ENCODE measurements around the gene TSPEAR. TPM values are rescaled to one million over a fixed set of nuclear protein-coding genes. Genes with fewer than 3 reads are reported as not detected.

Gene TSPEAR
- polyA plus RNA-seq, 1 of the 3 experiments (the other 2 are of a cell fraction): 0.08 TPM

DNA sequence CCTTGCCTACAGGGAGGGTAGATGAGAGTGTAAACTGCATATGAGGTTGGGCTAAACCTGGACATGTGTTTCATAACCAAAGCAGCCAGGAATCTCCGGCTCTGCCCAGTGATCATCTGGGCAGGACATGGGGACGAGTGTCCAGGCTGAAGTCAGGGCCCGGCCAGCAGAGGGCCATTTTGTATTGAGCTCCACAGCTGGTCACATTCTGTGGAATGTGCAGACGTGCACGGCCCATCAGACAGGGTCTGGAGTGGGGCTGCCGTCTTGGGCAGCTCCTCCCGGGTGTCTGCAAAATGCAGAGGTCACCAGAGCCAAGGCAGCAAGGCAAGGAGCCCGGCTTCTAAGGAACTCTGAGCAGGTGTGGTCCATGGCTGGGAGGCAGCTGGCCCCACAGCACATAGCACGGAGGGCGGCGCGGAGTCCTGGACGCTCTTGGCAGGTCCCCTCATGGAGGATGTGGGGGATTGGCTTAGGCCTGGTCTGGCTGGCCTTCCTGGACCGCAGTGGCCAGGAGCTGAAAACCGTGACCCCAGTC lies 249.8 kb downstream of the TSPEAR start:
- Histone ChIP-seq H3F3A (replicated peaks; ENCODE audit: insufficient read depth) (no peaks in the 10 kb centered on the region), H3K27ac (ENCODE audit: low read depth in 2 of 2, low read length in 1 of 2) (no peak overlapping the region), H3K79me2 (ENCODE audit: insufficient read depth) (no peaks in the 10 kb centered on the region), H3K4me3 (ENCODE audit: low read depth in 2 of 2, low read length in 1 of 2) (no peak overlapping the region), H3K9me2 (no peaks in the 10 kb centered on the region), H3K4me2 (no peak overlapping the region), H2AFZ (ENCODE audit: low read depth) (no peak overlapping the region), H3K36me3 (replicated peaks in 1 of 2; ENCODE audit: control insufficient read depth in 1 of 2, insufficient read depth in 2 of 2, low read length in 1 of 2) (no peaks in the 10 kb centered on the region), H3K27me3 (ENCODE audit: insufficient read depth) (no peaks in the 10 kb centered on the region), H3K9me3 (no peaks in the 10 kb centered on the region), H3K4me1 (ENCODE audit: control insufficient read depth in 1 of 2, insufficient read depth in 2 of 2, low read depth in 1 of 2, low read length in 1 of 2) (no peaks in the 10 kb centered on the region; a peak in 1 of 4 replicates), H3K9ac (no peak overlapping the region), H4K20me1 (ENCODE audit: insufficient read depth) (no peaks in the 10 kb centered on the region)
- CTCF ChIA-PET: interaction anchor here (0.9 to 2.1 kb wide), 9 partner anchors 16 to 332 kb away, joined by 3 to 8 read pairs (median 4); no protein-coding TSS in a partner anchor
- peak; percentile 50 for DNase-seq
- no peak for TF ChIP-seq SMC3 (IDR thresholded peaks at IDR 0.05; ENCODE audit: low read depth, low read length)
- TF ChIP-seq, protein P1, sequence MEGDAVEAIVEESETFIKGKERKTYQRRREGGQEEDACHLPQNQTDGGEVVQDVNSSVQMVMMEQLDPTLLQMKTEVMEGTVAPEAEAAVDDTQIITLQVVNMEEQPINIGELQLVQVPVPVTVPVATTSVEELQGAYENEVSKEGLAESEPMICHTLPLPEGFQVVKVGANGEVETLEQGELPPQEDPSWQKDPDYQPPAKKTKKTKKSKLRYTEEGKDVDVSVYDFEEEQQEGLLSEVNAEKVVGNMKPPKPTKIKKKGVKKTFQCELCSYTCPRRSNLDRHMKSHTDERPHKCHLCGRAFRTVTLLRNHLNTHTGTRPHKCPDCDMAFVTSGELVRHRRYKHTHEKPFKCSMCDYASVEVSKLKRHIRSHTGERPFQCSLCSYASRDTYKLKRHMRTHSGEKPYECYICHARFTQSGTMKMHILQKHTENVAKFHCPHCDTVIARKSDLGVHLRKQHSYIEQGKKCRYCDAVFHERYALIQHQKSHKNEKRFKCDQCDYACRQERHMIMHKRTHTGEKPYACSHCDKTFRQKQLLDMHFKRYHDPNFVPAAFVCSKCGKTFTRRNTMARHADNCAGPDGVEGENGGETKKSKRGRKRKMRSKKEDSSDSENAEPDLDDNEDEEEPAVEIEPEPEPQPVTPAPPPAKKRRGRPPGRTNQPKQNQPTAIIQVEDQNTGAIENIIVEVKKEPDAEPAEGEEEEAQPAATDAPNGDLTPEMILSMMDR (IDR thresholded peaks at IDR 0.05): 0 out of 2 replicates have a peak, but pooled peaks have one; percentile 14
- WGBS (ENCODE audit: low lambda C conversion rate): 58% methylated on average over 2 of the region's 15 CpGs
- POLR2A ChIA-PET: no interaction called here

DNA sequence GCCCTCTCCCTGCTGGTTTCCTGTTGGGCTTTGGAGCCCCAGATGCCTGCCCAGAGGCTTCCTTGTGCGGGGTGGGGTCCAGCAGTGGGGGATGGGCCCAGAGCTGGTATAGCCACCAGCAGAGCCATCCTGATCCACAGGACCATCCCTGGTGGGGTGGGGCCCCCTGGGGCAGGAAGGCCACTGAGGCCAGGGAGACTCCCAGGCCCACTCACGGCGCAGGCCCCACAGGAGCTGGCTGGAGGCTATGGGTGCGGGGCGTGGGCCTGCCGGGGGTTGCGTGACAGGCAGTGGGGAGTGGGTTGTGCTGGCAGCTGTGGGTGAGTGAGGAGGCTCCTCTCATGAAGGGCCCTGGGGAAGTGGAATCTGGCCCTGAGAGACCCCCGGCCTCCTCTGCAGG lies 250.4 kb downstream of the TSPEAR start:
- no peak overlapping the region for H2AFZ ChIP-seq (ENCODE audit: low read depth)
- no peak overlapping the region for H3K9ac ChIP-seq
- DNase-seq: peak; percentile 21
- H3F3A ChIP-seq (replicated peaks; ENCODE audit: insufficient read depth): no peaks in the 10 kb centered on the region
- POLR2A ChIA-PET: no interaction called here
- WGBS (ENCODE audit: low lambda C conversion rate): 83% methylated on average over 3 of the region's 8 CpGs
- TF ChIP-seq CHD2 (IDR thresholded peaks at IDR 0.05; ENCODE audit: low read length, partially characterized antibody): no peak
- no peak for TF ChIP-seq FOXM1 (IDR thresholded peaks at IDR 0.05; ENCODE audit: low read depth)
- no peak for TF ChIP-seq FOSL2 (IDR thresholded peaks at IDR 0.05; ENCODE audit: borderline replicate concordance, low read depth)
- no peak for TF ChIP-seq JUND (IDR thresholded peaks at IDR 0.05)
- no peak for TF ChIP-seq TCF12 (IDR thresholded peaks at IDR 0.05)
- TF ChIP-seq, protein P2, sequence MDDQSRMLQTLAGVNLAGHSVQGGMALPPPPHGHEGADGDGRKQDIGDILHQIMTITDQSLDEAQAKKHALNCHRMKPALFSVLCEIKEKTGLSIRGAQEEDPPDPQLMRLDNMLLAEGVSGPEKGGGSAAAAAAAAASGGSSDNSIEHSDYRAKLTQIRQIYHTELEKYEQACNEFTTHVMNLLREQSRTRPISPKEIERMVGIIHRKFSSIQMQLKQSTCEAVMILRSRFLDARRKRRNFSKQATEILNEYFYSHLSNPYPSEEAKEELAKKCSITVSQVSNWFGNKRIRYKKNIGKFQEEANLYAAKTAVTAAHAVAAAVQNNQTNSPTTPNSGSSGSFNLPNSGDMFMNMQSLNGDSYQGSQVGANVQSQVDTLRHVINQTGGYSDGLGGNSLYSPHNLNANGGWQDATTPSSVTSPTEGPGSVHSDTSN (IDR thresholded peaks at IDR 0.05): no peak
- TF ChIP-seq GABPA (IDR thresholded peaks at IDR 0.05; ENCODE audit: low read depth): no peak
- TF ChIP-seq SIN3A (IDR thresholded peaks at IDR 0.05; ENCODE audit: borderline replicate concordance, low read depth, low read length): no peak
- no peak for TF ChIP-seq MEF2A (IDR thresholded peaks at IDR 0.05; ENCODE audit: borderline replicate concordance, low read depth)
- TF ChIP-seq NFIC (IDR thresholded peaks at IDR 0.05; ENCODE audit: borderline replicate concordance): no peak
- no peak for TF ChIP-seq RXRA (IDR thresholded peaks at IDR 0.05; ENCODE audit: borderline replicate concordance, low read depth)
- no peak for TF ChIP-seq TAF1 (IDR thresholded peaks at IDR 0.05; ENCODE audit: borderline replicate concordance, low read depth, low read length)
- TF ChIP-seq ELF1 (IDR thresholded peaks at IDR 0.05): no peak
- TF ChIP-seq, protein P3, sequence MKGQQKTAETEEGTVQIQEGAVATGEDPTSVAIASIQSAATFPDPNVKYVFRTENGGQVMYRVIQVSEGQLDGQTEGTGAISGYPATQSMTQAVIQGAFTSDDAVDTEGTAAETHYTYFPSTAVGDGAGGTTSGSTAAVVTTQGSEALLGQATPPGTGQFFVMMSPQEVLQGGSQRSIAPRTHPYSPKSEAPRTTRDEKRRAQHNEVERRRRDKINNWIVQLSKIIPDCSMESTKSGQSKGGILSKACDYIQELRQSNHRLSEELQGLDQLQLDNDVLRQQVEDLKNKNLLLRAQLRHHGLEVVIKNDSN (IDR thresholded peaks at IDR 0.05; ENCODE audit: borderline replicate concordance, low read depth): no peak
- no peaks in the 10 kb centered on the region for H3K9me2 ChIP-seq
- H3K4me3 ChIP-seq (ENCODE audit: low read depth in 2 of 2, low read length in 1 of 2): no peak overlapping the region
- no peak overlapping the region for H3K27ac ChIP-seq (ENCODE audit: low read depth in 2 of 2, low read length in 1 of 2)
- no peaks in the 10 kb centered on the region for H3K79me2 ChIP-seq (ENCODE audit: insufficient read depth)
- H3K4me1 ChIP-seq (ENCODE audit: control insufficient read depth in 1 of 2, insufficient read depth in 2 of 2, low read depth in 1 of 2, low read length in 1 of 2): peaks cover 0 to 5% of the 10 kb centered on the region in 2 experiments; a peak in 1 of 4 replicates
- CTCF ChIA-PET: interaction anchor here (0.9 to 2.1 kb wide), 6 partner anchors 17 to 332 kb away, joined by 3 to 8 read pairs (median 4); no protein-coding TSS in a partner anchor
- no peaks in the 10 kb centered on the region for H4K20me1 ChIP-seq (ENCODE audit: insufficient read depth)
- H3K4me2 ChIP-seq: no peak overlapping the region
- H3K36me3 ChIP-seq (replicated peaks in 1 of 2; ENCODE audit: control insufficient read depth in 1 of 2, insufficient read depth in 2 of 2, low read length in 1 of 2): no peaks in the 10 kb centered on the region
- no peaks in the 10 kb centered on the region for H3K9me3 ChIP-seq
- H3K27me3 ChIP-seq (ENCODE audit: insufficient read depth): no peaks in the 10 kb centered on the region

Measured in SK-N-SH (cell line).